NCI-H128 (cell line): Measurements from ENCODE around the gene MICAL3.

ENCODE experiments used
- DNase-seq: peaks from one replicate; lab custom pipeline; 2025; ENCODE audit not compliant: unreplicated experiment; lab: John Stamatoyannopoulos, UW

Gene MICAL3

GRCh38 chr22:17976121-17976520 lies 48.2 kb downstream of the MICAL3 start:
- DNase-seq = no peak

- no peak for DNase-seq
Observed at GRCh38 chr22:17974703-17975372, 49.5 kb downstream of the MICAL3 start.

GRCh38 chr22:17974087-17974486 lies 50.3 kb downstream of the MICAL3 start:
- DNase-seq = no peak

- no peak for DNase-seq
Observed at GRCh38 chr22:17973217-17973616, 51.1 kb downstream of the MICAL3 start.

- DNase-seq = no peak
Observed at GRCh38 chr22:17972385-17973191, 51.8 kb downstream of the MICAL3 start.

GRCh38 chr22:17971711-17972110 lies 52.6 kb downstream of the MICAL3 start:
- DNase-seq = no peak

GRCh38 chr22:17970201-17970708 lies 54.1 kb downstream of the MICAL3 start:
- DNase-seq = no peak

GRCh38 chr22:17969701-17970113 lies 54.7 kb downstream of the MICAL3 start:
- DNase-seq = no peak

- DNase-seq = no peak
Observed at GRCh38 chr22:17968126-17968525, 56.2 kb downstream of the MICAL3 start.

GRCh38 chr22:17966403-17966717 lies 58.0 kb downstream of the MICAL3 start:
- no peak for DNase-seq

- DNase-seq = no peak
Observed at GRCh38 chr22:17965538-17966402, 58.6 kb downstream of the MICAL3 start.

GRCh38 chr22:17964643-17965042 lies 59.7 kb downstream of the MICAL3 start:
- no peak for DNase-seq

- no peak for DNase-seq
Observed at GRCh38 chr22:17964156-17964555, 60.2 kb downstream of the MICAL3 start.

GRCh38 chr22:17963015-17963414 lies 61.3 kb downstream of the MICAL3 start:
- no peak for DNase-seq

GRCh38 chr22:17962168-17962567 lies 62.2 kb downstream of the MICAL3 start:
- no peak for DNase-seq

- DNase-seq = no peak
Observed at GRCh38 chr22:17961446-17961729, 63.0 kb downstream of the MICAL3 start.

GRCh38 chr22:17960695-17961445 lies 63.5 kb downstream of the MICAL3 start:
- no peak for DNase-seq

- no peak for DNase-seq
Observed at GRCh38 chr22:17960011-17960410, 64.3 kb downstream of the MICAL3 start.

- no peak for DNase-seq
Observed at GRCh38 chr22:17958166-17958565, 66.2 kb downstream of the MICAL3 start.

- DNase-seq = no peak
Observed at GRCh38 chr22:17957693-17958092, 66.7 kb downstream of the MICAL3 start.

GRCh38 chr22:17957204-17957603 lies 67.2 kb downstream of the MICAL3 start:
- no peak for DNase-seq
